Measurements from ENCODE around the gene STAM.

The STAM gene

GRCh38 chr10:17607603-17608332 is 36.2 kb upstream of the STAM start:
- no peak overlapping the region for H3K4me3 ChIP-seq (ENCODE audit: low read depth, low read length)
- peak; percentile 63 for DNase-seq (ENCODE audit: low read depth, low spot score)
- peak; percentile 75 for TF ChIP-seq CTCF (IDR thresholded peaks at IDR 0.05; ENCODE audit: low read depth, low read length)
- in situ Hi-C loops (cut with HindIII; ENCODE audit: low sequenced_read_pairs): no loop called here

GRCh38 chr10:17609523-17610079 is 34.4 kb upstream of the STAM start:
- DNase-seq (ENCODE audit: low read depth, low spot score): no peak
- in situ Hi-C loops (cut with HindIII; ENCODE audit: low sequenced_read_pairs): no loop called here
- TF ChIP-seq CTCF (IDR thresholded peaks at IDR 0.05; ENCODE audit: low read depth, low read length): no peak

GRCh38 chr10:17616403-17617030 is 27.4 kb upstream of the STAM start:
- no peak for TF ChIP-seq CTCF (IDR thresholded peaks at IDR 0.05; ENCODE audit: low read depth, low read length)
- peak overlapping the region; percentile 59 for H3K4me3 ChIP-seq (ENCODE audit: low read depth, low read length)
- in situ Hi-C loops (cut with HindIII; ENCODE audit: low sequenced_read_pairs): no loop called here
- DNase-seq (ENCODE audit: low read depth, low spot score): peak; percentile 53

More at GRCh38 chr10:17609523-17610079, 34.4 kb upstream of the STAM start:
- H3K4me3 ChIP-seq (ENCODE audit: low read depth, low read length): no peak overlapping the region

GRCh38 chr10:17617031-17617911 is 26.7 kb upstream of the STAM start, which contains the start of gene HACD1:
Gene HACD1, minus strand, starts transcription at chr10:17617374. Its CDS starts 35 bp downstream, at chr10:17617339.
- H3K4me3 ChIP-seq (ENCODE audit: low read depth, low read length): peak within 1 kb of the TSS; percentile 59
- in situ Hi-C loops (cut with HindIII; ENCODE audit: low sequenced_read_pairs): no loop called here
- peak; percentile 65 for DNase-seq (ENCODE audit: low read depth, low spot score)
- peak; percentile 24 for TF ChIP-seq CTCF (IDR thresholded peaks at IDR 0.05; ENCODE audit: low read depth, low read length)

GRCh38 chr10:17622061-17622460 is 21.9 kb upstream of the STAM start:
- H3K4me3 ChIP-seq (ENCODE audit: low read depth, low read length): no peak overlapping the region
- in situ Hi-C loops (cut with HindIII; ENCODE audit: low sequenced_read_pairs): no loop called here
- DNase-seq (ENCODE audit: low read depth, low spot score): no peak
- TF ChIP-seq CTCF (IDR thresholded peaks at IDR 0.05; ENCODE audit: low read depth, low read length): no peak

GRCh38 chr10:17624996-17625395 is 19.0 kb upstream of the STAM start:
- in situ Hi-C loops (cut with HindIII; ENCODE audit: low sequenced_read_pairs): no loop called here
- H3K4me3 ChIP-seq (ENCODE audit: low read depth, low read length): no peak overlapping the region
- DNase-seq (ENCODE audit: low read depth, low spot score): no peak
- no peak for TF ChIP-seq CTCF (IDR thresholded peaks at IDR 0.05; ENCODE audit: low read depth, low read length)

Data from astrocyte of the spinal cord (primary cell).